ENCODE results near the gene SLC52A1. TPM values are rescaled to one million over a fixed set of nuclear protein-coding genes. Genes with fewer than 3 reads are reported as not detected.

The SLC52A1 gene
- total and polyA plus RNA-seq, 2 of the 13 experiments (the other 11 are each of a cell fraction or from before 2014, with no cell fraction given), result 0.03 to 0.13 TPM

GRCh38 chr17:5011928-5012327, 23.3 kb downstream of the SLC52A1 start:
- FAIRE-seq (no peak), ATAC-seq (no peak), DNase-seq (ENCODE audit: low spot score) (no peak)
- BruUV-seq (replicated peaks), result no TSS peak
- peaks cover 23 to 70% of the 10 kb centered on the region in 2 experiments for H3K36me3 ChIP-seq (replicated peaks in 1 of 2; ENCODE audit: control insufficient read depth in 1 of 2, insufficient read depth in 2 of 2, low read length in 2 of 2)
- 95% methylated on average over 6 of the region's 6 CpGs for WGBS (ENCODE audit: low lambda C conversion rate)
- in situ Hi-C loops (cut with HindIII; ENCODE audit: extremely low pct_ligation_motif_present, low pct_unique_long_range_greater_than_20kb), result no loop called here
- no peak overlapping the region for H3K4me3 ChIP-seq (replicated peaks in 1 of 3; ENCODE audit: insufficient read depth in 1 of 3, low read depth in 2 of 3, low read length in 3 of 3)
- ChIA-PET POLR2A (interaction anchor here (1.2 kb wide), 1 partner anchor 14 kb away, joined by 5 read pairs; the partner anchor contains the start of genes INCA1 and KIF1C), CTCF (ENCODE audit: low intra/inter-chr PET ratio, low total read pairs) (no interaction called here)
- H3K4me2 ChIP-seq (ENCODE audit: low read depth, low read length), result no peak overlapping the region
- TF ChIP-seq ZBTB2 (CRISPR knock-in tag; IDR thresholded peaks at IDR 0.05; ENCODE audit: low read depth) (no peak), RFXAP (CRISPR knock-in tag; IDR thresholded peaks at IDR 0.05; ENCODE audit: borderline replicate concordance) (no peak), ZNF75D (CRISPR knock-in tag; IDR thresholded peaks at IDR 0.05; ENCODE audit: borderline replicate concordance) (no peak), TERF1 (CRISPR knock-in tag; IDR thresholded peaks at IDR 0.05) (no peak), ZNF18 (CRISPR knock-in tag; IDR thresholded peaks at IDR 0.05; ENCODE audit: insufficient replicate concordance) (no peak), NPAS2 (CRISPR knock-in tag; IDR thresholded peaks at IDR 0.05; ENCODE audit: borderline replicate concordance) (no peak), MAFK (conservative IDR thresholded peaks at IDR 0.05 in 1 of 2, IDR thresholded peaks at IDR 0.05 in 1 of 2; ENCODE audit: low read length in 2 of 2) (no peak), POLR2G (IDR thresholded peaks at IDR 0.05; ENCODE audit: low read depth, low read length) (no peak), TFAP4 (IDR thresholded peaks at IDR 0.05; ENCODE audit: borderline replicate concordance, low read depth) (no peak), HHEX (CRISPR knock-in tag; IDR thresholded peaks at IDR 0.05) (no peak), ZNF143 (CRISPR knock-in tag; IDR thresholded peaks at IDR 0.05) (no peak), ZNF720 (CRISPR knock-in tag; IDR thresholded peaks at IDR 0.05) (no peak), THAP8 (CRISPR knock-in tag; IDR thresholded peaks at IDR 0.05; ENCODE audit: borderline replicate concordance) (no peak), TRIM22 (IDR thresholded peaks at IDR 0.05) (no peak), RCOR2 (CRISPR knock-in tag; IDR thresholded peaks at IDR 0.05) (no peak)
- no peaks in the 10 kb centered on the region for H3K27me3 ChIP-seq (ENCODE audit: control insufficient read depth in 1 of 2, insufficient read depth in 2 of 2, low read length in 2 of 2)
- no peaks in the 10 kb centered on the region for H3K9me3 ChIP-seq (ENCODE audit: low read length)
- H3K4me1 ChIP-seq (ENCODE audit: insufficient read depth, low read length), result no peaks in the 10 kb centered on the region
- H4K20me1 ChIP-seq (ENCODE audit: insufficient read depth, low read length), result no peaks in the 10 kb centered on the region
- no peak overlapping the region for H3K27ac ChIP-seq (ENCODE audit: extremely low read length, insufficient read depth, low read length)
- H3K9ac ChIP-seq (ENCODE audit: insufficient read depth, low read depth, low read length), result no peak overlapping the region
- no peak overlapping the region for H2AFZ ChIP-seq (ENCODE audit: low read length)
- H3K79me2 ChIP-seq (ENCODE audit: insufficient read depth, low read length), result no peaks in the 10 kb centered on the region
- intact Hi-C loops (cut with micrococcal nuclease; ENCODE audit: unreplicated experiment), result no loop called here

All from HepG2 (cell line).